Epithelial cell of proximal tubule (primary cell): ENCODE results near the gene AUTS2. TPM values are rescaled to one million over a fixed set of nuclear protein-coding genes. Genes with fewer than 3 reads are reported as not detected.

Source experiments
- DNase-seq: peaks from one replicate; pipeline ENCODE4 v3.0.0-alpha.2; 2011; ENCODE audit warnings: low read depth
- H3K4me3 ChIP-seq: 2 replicates; pipeline ENCODE4 v1.5.1; 2011; ENCODE audit warnings: low read depth, mild to moderate bottlenecking, low read length
- CTCF ChIP-seq: conservative IDR thresholded peaks from 2 replicates; pipeline ENCODE4 v1.5.1; 2012; ENCODE audit warnings: low read depth, mild to moderate bottlenecking, low read length
- total RNA-seq: library from RNA; depleted of rRNA; stranded (reverse); fragments of >200 nt; gene quantifications from 2 replicates; pipeline ENCODE4 v1.2.3, GENCODE V29; 2015

The AUTS2 gene
- total RNA-seq, 1 donor from 2014 or later = 10.0 TPM

GRCh38 chr7:70243443-70243842 is 645.2 kb downstream of the AUTS2 start:
- H3K4me3 ChIP-seq = no peak overlapping the region
- DNase-seq = no peak
- no peak for TF ChIP-seq CTCF

GRCh38 chr7:70257921-70258320 is 659.6 kb downstream of the AUTS2 start:
- no peak for TF ChIP-seq CTCF
- no peak overlapping the region for H3K4me3 ChIP-seq
- no peak for DNase-seq

- DNase-seq = no peak
- H3K4me3 ChIP-seq = no peak overlapping the region
- no peak for TF ChIP-seq CTCF
Observed at GRCh38 chr7:70259502-70259901, 661.2 kb downstream of the AUTS2 start.

- no peak overlapping the region for H3K4me3 ChIP-seq
- no peak for TF ChIP-seq CTCF
- no peak for DNase-seq
Observed at GRCh38 chr7:70263471-70264255, 665.4 kb downstream of the AUTS2 start.

GRCh38 chr7:70266186-70266585 is 667.9 kb downstream of the AUTS2 start:
- TF ChIP-seq CTCF = no peak
- H3K4me3 ChIP-seq = no peak overlapping the region
- no peak for DNase-seq

GRCh38 chr7:70267381-70268120 is 669.3 kb downstream of the AUTS2 start:
- no peak overlapping the region for H3K4me3 ChIP-seq

More at GRCh38 chr7:70267381-70268120, 669.3 kb downstream of the AUTS2 start:
- no peak for DNase-seq
- TF ChIP-seq CTCF = no peak
